ENCODE measurements around the gene ELOB. TPM values are rescaled to one million over a fixed set of nuclear protein-coding genes. Genes with fewer than 3 reads are reported as not detected.

Gene ELOB
- total RNA-seq, 1 donor = 195 TPM

DNA sequence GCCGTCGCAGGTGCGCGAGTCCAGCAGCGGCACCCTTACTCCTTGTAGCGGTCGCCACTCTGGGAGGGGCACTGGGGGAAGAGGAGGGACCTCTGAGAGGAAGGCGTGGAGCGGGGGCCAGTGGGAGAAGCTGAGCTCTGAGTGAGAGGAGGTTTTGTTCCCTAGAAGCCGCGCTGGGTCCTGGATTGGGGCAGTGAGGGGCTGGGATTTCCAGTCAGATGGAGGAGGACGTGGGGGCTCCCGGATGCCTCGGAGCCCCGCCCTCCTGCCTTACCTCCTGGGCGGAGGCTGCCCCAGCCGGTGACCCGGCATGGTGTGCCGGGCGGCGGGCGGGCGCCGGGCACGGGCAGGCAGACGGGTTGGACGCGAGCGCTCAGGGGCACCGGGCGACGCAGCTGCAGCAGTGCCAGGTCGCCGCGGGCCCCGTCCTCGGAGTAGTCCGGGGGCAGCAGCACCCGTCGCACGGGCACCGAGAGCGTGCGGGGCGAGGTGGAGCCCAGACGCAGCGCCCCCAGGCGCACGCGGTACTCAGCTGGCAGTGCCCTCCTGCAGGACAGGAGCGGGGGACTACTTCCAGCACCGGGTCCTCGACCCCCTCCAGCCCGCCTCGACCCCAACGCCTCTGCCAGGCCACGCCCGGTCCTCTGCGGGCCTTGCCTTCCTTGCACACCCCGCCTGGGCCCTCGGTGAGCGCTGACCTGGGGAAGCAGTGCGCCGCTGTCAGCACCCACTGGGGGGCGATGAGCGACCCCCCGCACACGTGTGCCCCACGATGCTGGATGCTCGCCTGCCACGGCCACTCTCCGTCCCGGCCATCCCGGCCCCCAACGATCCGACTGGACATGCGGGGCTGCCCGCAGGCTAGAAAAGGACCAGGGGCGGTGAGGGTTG lies 8.3 kb upstream of the ELOB start:
- Histone ChIP-seq H3K36me3 (ENCODE audit: insufficient read depth, low read length) (no peaks in the 10 kb centered on the region), H3K4me1 (ENCODE audit: insufficient read depth, low read length) (no peaks in the 10 kb centered on the region), H4K20me1 (ENCODE audit: insufficient read depth, low read length) (no peaks in the 10 kb centered on the region), H3K79me2 (ENCODE audit: insufficient read depth, low read length) (no peaks in the 10 kb centered on the region), H3K27ac (ENCODE audit: low read depth, low read length) (no peak overlapping the region), H3K9me3 (ENCODE audit: low read depth, low read length) (no peaks in the 10 kb centered on the region), H3K27me3 (ENCODE audit: insufficient read depth, low read length) (peaks cover 50% of the 10 kb centered on the region), H3K4me2 (ENCODE audit: insufficient read depth, low read length) (no peak overlapping the region), H2AFZ (ENCODE audit: low read length) (no peak overlapping the region), H3K4me3 (ENCODE audit: insufficient read depth, low read length) (no peak overlapping the region)
- TF ChIP-seq, protein P1, sequence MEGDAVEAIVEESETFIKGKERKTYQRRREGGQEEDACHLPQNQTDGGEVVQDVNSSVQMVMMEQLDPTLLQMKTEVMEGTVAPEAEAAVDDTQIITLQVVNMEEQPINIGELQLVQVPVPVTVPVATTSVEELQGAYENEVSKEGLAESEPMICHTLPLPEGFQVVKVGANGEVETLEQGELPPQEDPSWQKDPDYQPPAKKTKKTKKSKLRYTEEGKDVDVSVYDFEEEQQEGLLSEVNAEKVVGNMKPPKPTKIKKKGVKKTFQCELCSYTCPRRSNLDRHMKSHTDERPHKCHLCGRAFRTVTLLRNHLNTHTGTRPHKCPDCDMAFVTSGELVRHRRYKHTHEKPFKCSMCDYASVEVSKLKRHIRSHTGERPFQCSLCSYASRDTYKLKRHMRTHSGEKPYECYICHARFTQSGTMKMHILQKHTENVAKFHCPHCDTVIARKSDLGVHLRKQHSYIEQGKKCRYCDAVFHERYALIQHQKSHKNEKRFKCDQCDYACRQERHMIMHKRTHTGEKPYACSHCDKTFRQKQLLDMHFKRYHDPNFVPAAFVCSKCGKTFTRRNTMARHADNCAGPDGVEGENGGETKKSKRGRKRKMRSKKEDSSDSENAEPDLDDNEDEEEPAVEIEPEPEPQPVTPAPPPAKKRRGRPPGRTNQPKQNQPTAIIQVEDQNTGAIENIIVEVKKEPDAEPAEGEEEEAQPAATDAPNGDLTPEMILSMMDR (IDR thresholded peaks at IDR 0.05; ENCODE audit: extremely low read depth, low read depth, low read length) = no peak
- DNase-seq (ENCODE audit: insufficient read length, low spot score, missing footprints) = peak; percentile 81

DNA sequence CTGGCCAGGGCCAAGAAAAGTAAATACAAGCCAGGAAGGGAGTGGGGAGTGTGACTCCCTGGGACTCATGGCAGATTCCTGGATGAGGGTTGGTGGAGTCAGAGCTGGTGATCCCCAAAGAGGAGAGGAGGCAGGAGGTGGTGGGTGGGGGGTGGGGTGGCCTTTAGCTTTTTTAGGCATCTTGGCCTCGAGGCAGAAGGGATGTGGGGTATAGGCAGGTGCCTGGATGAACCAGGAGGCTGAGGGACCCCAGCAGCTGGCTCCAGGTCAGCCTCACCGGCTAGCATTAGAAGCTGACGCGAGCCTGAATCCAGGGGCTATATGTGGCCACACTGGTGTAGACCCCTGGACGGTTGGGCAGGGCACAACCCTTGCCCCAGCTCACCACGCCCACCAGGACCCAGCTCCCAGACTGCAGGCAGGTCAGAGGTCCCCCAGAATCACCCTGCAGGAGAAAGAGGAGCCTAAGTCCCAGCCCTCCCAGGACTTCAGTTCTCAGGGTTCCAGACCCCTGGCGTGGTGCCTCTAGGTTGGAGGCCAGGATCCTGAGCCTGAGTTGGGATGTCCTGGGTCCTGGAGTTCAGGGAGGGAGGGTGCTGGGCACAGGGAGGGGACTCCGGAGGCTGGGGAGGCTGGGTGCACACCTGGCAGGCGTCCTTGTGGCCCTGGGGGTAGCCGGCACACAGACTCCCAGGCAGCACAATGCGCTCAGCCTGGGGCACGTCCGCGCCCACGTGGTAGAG lies 7.4 kb upstream of the ELOB start:
- Histone ChIP-seq H3K79me2 (ENCODE audit: insufficient read depth, low read length) (no peaks in the 10 kb centered on the region), H3K27me3 (ENCODE audit: insufficient read depth, low read length) (peaks cover 45% of the 10 kb centered on the region), H4K20me1 (ENCODE audit: insufficient read depth, low read length) (no peaks in the 10 kb centered on the region), H3K4me3 (ENCODE audit: insufficient read depth, low read length) (no peak overlapping the region), H3K9me3 (ENCODE audit: low read depth, low read length) (no peaks in the 10 kb centered on the region), H3K36me3 (ENCODE audit: insufficient read depth, low read length) (no peaks in the 10 kb centered on the region), H2AFZ (ENCODE audit: low read length) (no peak overlapping the region), H3K27ac (ENCODE audit: low read depth, low read length) (no peak overlapping the region), H3K4me1 (ENCODE audit: insufficient read depth, low read length) (no peaks in the 10 kb centered on the region), H3K4me2 (ENCODE audit: insufficient read depth, low read length) (no peak overlapping the region)
- DNase-seq (ENCODE audit: insufficient read length, low spot score, missing footprints) = peak; percentile 57
- TF ChIP-seq, protein P1 (IDR thresholded peaks at IDR 0.05; ENCODE audit: extremely low read depth, low read depth, low read length) = no peak

DNA sequence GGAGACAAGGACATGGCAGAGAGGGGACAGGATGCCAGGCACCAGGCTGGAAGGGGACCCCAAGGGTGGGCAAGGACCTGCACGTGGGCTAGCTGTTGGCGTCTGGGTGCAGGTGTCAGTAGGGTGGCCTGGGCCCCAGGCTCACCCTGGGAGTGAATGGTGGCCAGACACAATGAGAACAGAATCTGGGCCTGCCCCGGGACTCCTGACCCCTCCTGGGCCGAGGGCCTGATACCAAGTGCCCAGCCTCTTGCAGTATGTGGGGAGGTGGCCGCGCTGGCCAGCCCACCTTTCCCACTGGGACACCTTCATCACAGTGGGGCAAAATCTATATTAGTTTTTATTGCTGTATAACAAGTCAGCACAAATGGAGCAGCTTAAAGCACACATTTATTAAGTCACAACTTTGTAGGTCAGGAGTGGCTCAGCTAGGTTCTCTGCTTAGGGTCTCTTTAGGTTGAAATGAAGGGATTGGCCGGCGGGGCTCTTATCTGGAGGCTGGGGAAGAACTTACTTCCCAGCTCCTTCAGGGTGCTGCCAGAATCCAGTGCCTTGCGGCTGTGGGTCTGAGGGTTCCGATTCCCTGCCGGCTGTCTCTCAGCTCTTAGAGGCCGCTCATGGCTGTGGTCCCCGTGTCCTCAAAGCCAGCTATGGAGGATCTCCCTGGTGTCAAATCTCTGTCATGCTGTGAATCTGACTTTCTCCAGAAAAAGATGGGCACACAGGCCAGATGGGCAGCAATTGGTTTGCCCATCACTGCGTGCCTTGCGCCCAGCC lies 6.7 kb upstream of the ELOB start:
- Histone ChIP-seq H3K4me2 (ENCODE audit: insufficient read depth, low read length) (no peak overlapping the region), H3K36me3 (ENCODE audit: insufficient read depth, low read length) (no peaks in the 10 kb centered on the region), H3K4me1 (ENCODE audit: insufficient read depth, low read length) (no peaks in the 10 kb centered on the region), H3K79me2 (ENCODE audit: insufficient read depth, low read length) (peaks cover 2% of the 10 kb centered on the region), H3K4me3 (ENCODE audit: insufficient read depth, low read length) (no peak overlapping the region), H2AFZ (ENCODE audit: low read length) (no peak overlapping the region), H3K27me3 (ENCODE audit: insufficient read depth, low read length) (peaks cover 39% of the 10 kb centered on the region), H4K20me1 (ENCODE audit: insufficient read depth, low read length) (no peaks in the 10 kb centered on the region), H3K27ac (ENCODE audit: low read depth, low read length) (no peak overlapping the region), H3K9me3 (ENCODE audit: low read depth, low read length) (no peaks in the 10 kb centered on the region)
- DNase-seq (ENCODE audit: insufficient read length, low spot score, missing footprints) = peak; percentile 55
- TF ChIP-seq, protein P1 (IDR thresholded peaks at IDR 0.05; ENCODE audit: extremely low read depth, low read depth, low read length) = no peak

Measured in osteoblast (primary cell).